Embryonic facial prominence (tissue), 1 donor: Measurements from ENCODE around the gene EYA2.
"Not testable (repeated sequence)": the region's sequence is repeated elsewhere in the genome, so short reads cannot be mapped to it uniquely, and the experiment has no call there.

Source experiments
- DNase-seq: peaks from one replicate; pipeline ENCODE4 v3.0.0-alpha.2; 2016; ENCODE audit errors: extremely low spot score

The EYA2 gene

GRCh38 chr20:46894579-46894958 lies at the start of gene EYA2:
TSS of gene EYA2 (plus strand) at chr20:46894843. CDS start at chr20:46990011, 95,168 bp downstream.
- DNase-seq: no peak

GRCh38 chr20:46844965-46845364 lies 49.7 kb upstream of the EYA2 start:
- DNase-seq: no peak

- no peak for DNase-seq
These were observed 45.4 kb upstream of the EYA2 start for GRCh38 chr20:46849269-46849668.

GRCh38 chr20:46849751-46850150 lies 44.9 kb upstream of the EYA2 start:
- DNase-seq: no peak

GRCh38 chr20:46850416-46850815 lies 44.2 kb upstream of the EYA2 start:
- no peak for DNase-seq

GRCh38 chr20:46850896-46851295 lies 43.7 kb upstream of the EYA2 start:
- DNase-seq: no peak

GRCh38 chr20:46851746-46852145 lies 42.9 kb upstream of the EYA2 start:
- no peak for DNase-seq

- no peak for DNase-seq
These were observed 42.3 kb upstream of the EYA2 start for GRCh38 chr20:46852313-46852712.

- no peak for DNase-seq
These were observed 40.7 kb upstream of the EYA2 start for GRCh38 chr20:46853926-46854325.

- no peak for DNase-seq
These were observed 37.4 kb upstream of the EYA2 start for GRCh38 chr20:46857061-46857831.

- DNase-seq: no peak
These were observed 28.8 kb upstream of the EYA2 start for GRCh38 chr20:46865824-46866223.

- no peak for DNase-seq
These were observed 24.6 kb upstream of the EYA2 start for GRCh38 chr20:46870041-46870440.

GRCh38 chr20:46872328-46873211 lies 22.1 kb upstream of the EYA2 start:
- no peak for DNase-seq

- DNase-seq: no peak
These were observed 19.6 kb upstream of the EYA2 start for GRCh38 chr20:46875059-46875458.

- DNase-seq: no peak
These were observed 15.3 kb upstream of the EYA2 start for GRCh38 chr20:46879386-46879785.

- DNase-seq: not testable (repeated sequence)
These were observed 14.7 kb upstream of the EYA2 start for GRCh38 chr20:46879963-46880362.

GRCh38 chr20:46883892-46884291 lies 10.8 kb upstream of the EYA2 start:
- no peak for DNase-seq

GRCh38 chr20:46890682-46891081 lies 4.0 kb upstream of the EYA2 start:
- no peak for DNase-seq

GRCh38 chr20:46893051-46893450 lies 1.6 kb upstream of the EYA2 start:
- DNase-seq: no peak

GRCh38 chr20:46893877-46894578 lies 615 bp upstream of the EYA2 start:
- DNase-seq: no peak

- no peak for DNase-seq
These were observed 595 bp downstream of the EYA2 start for GRCh38 chr20:46894971-46895905.
